Astrocyte (in vitro differentiated cells and primary cell): ENCODE measurements around the gene SYNPO2. TPM values are rescaled to one million over a fixed set of nuclear protein-coding genes. Genes with fewer than 3 reads are reported as not detected.

Experiments used
- DNase-seq: peaks from one replicate; pipeline ENCODE4 v3.0.0-alpha.2; 2010; ENCODE audit warnings: low read depth
- FAIRE-seq: peaks from 2 replicates; lab custom pipeline; 2011; peaks lifted over from hg19 to GRCh38; lab: Jason Lieb, UNC
- H2AFZ ChIP-seq: 2 replicates; pipeline ENCODE4 v1.6.0; 2012; ENCODE audit warnings: low read depth, low read length, inconsistent platforms
- H3K27ac ChIP-seq: 2 replicates; pipeline ENCODE4 v1.5.1; 2011; ENCODE audit warnings: low read depth, low read length, inconsistent platforms
- H3K27me3 ChIP-seq: 2 replicates; pipeline ENCODE4 v1.6.0; 2011; ENCODE audit warnings: low read length, inconsistent platforms; ENCODE audit not compliant: insufficient read depth
- H3K36me3 ChIP-seq: 2 replicates; pipeline ENCODE4 v1.5.1; 2011; ENCODE audit warnings: low read length, inconsistent platforms; ENCODE audit not compliant: insufficient read depth
- H3K4me1 ChIP-seq: 2 replicates; pipeline ENCODE4 v1.5.1; 2011; ENCODE audit warnings: low read length, inconsistent platforms; ENCODE audit not compliant: insufficient read depth
- H3K4me2 ChIP-seq: 2 replicates; pipeline ENCODE4 v1.6.0; 2012; ENCODE audit warnings: low read length, inconsistent platforms
- H3K4me3 ChIP-seq: 2 replicates; pipeline ENCODE4 v1.5.1; 2011; ENCODE audit warnings: low read depth, mild to moderate bottlenecking, low read length, inconsistent platforms; ENCODE audit not compliant: insufficient read depth
- H3K79me2 ChIP-seq: 2 replicates; pipeline ENCODE4 v1.6.0; 2012; ENCODE audit warnings: mild to moderate bottlenecking, low read length, inconsistent platforms; ENCODE audit not compliant: insufficient read depth
- H3K9ac ChIP-seq: 2 replicates; pipeline ENCODE4 v1.6.0; 2012; ENCODE audit warnings: mild to moderate bottlenecking, low read length, inconsistent platforms
- H3K9me3 ChIP-seq: 2 replicates; pipeline ENCODE4 v1.5.1; 2012; ENCODE audit warnings: low read depth, mild to moderate bottlenecking, low read length, inconsistent platforms; ENCODE audit not compliant: insufficient read depth
- H4K20me1 ChIP-seq: 2 replicates; pipeline ENCODE4 v1.6.0; 2012; ENCODE audit warnings: low read length, inconsistent platforms; ENCODE audit not compliant: insufficient read depth
- H3K27ac Mint-ChIP-seq: one replicate; pipeline ENCODE4 v1.8.0; 2021; ENCODE audit warnings: mild to moderate bottlenecking, mixed read lengths; ENCODE audit not compliant: unreplicated experiment
- H3K27me3 Mint-ChIP-seq: one replicate; pipeline ENCODE4 v1.8.0; 2021; ENCODE audit warnings: low read depth, mixed read lengths; ENCODE audit not compliant: unreplicated experiment
- H3K36me3 Mint-ChIP-seq: one replicate; pipeline ENCODE4 v1.8.0; 2021; ENCODE audit warnings: low read depth, mixed read lengths; ENCODE audit not compliant: unreplicated experiment
- H3K4me1 Mint-ChIP-seq: one replicate; pipeline ENCODE4 v1.8.0; 2021; ENCODE audit warnings: low read depth, mixed read lengths; ENCODE audit not compliant: unreplicated experiment
- H3K4me3 Mint-ChIP-seq: one replicate; pipeline ENCODE4 v1.8.0; 2021; ENCODE audit warnings: mild to moderate bottlenecking, moderate library complexity, mixed read lengths; ENCODE audit not compliant: unreplicated experiment
- H3K9me3 Mint-ChIP-seq: one replicate; pipeline ENCODE4 v1.8.0; 2021; ENCODE audit warnings: mild to moderate bottlenecking, mixed read lengths; ENCODE audit not compliant: unreplicated experiment
- EZH2 ChIP-seq: IDR thresholded peaks from 2 replicates; pipeline ENCODE4 v1.6.1; 2012; ENCODE audit warnings: mild to moderate bottlenecking, low read length, inconsistent platforms; ENCODE audit not compliant: insufficient read depth
- total RNA-seq: library from RNA; stranded (reverse); gene quantifications from 2 replicates; pipeline ENCODE4 v1.2.1, GENCODE V29; 2021
- TF ChIP-seq, protein P1 (sequence below): IDR thresholded peaks from 2 replicates; pipeline ENCODE4 v1.5.1; 2011; ENCODE audit warnings: low read depth, mild to moderate bottlenecking, inconsistent platforms, low read length, moderate library complexity; ENCODE audit not compliant: insufficient read depth

SYNPO2 gene
- total RNA-seq, 1 donor from 2014 or later = 4.2 TPM

GRCh38 chr4:118905566-118905965, 16.9 kb downstream of the SYNPO2 start:
- Histone ChIP-seq H3K27ac (peak overlapping the region; percentile 27), H3K36me3 (no peaks in the 10 kb centered on the region), H3K9ac (peak overlapping the region; percentile 25), H3K4me3 (no peak overlapping the region), H3K4me1 (peaks cover 11% of the 10 kb centered on the region), H3K4me2 (peak overlapping the region; percentile 49), H4K20me1 (no peaks in the 10 kb centered on the region), H2AFZ (peak overlapping the region; percentile 76), H3K27me3 (no peaks in the 10 kb centered on the region), H3K9me3 (no peaks in the 10 kb centered on the region), H3K79me2 (no peaks in the 10 kb centered on the region)
- TF ChIP-seq, protein P1, sequence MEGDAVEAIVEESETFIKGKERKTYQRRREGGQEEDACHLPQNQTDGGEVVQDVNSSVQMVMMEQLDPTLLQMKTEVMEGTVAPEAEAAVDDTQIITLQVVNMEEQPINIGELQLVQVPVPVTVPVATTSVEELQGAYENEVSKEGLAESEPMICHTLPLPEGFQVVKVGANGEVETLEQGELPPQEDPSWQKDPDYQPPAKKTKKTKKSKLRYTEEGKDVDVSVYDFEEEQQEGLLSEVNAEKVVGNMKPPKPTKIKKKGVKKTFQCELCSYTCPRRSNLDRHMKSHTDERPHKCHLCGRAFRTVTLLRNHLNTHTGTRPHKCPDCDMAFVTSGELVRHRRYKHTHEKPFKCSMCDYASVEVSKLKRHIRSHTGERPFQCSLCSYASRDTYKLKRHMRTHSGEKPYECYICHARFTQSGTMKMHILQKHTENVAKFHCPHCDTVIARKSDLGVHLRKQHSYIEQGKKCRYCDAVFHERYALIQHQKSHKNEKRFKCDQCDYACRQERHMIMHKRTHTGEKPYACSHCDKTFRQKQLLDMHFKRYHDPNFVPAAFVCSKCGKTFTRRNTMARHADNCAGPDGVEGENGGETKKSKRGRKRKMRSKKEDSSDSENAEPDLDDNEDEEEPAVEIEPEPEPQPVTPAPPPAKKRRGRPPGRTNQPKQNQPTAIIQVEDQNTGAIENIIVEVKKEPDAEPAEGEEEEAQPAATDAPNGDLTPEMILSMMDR = no peak
- TF ChIP-seq EZH2 = no peak
- Mint-ChIP-seq H3K9me3 (no peaks in the 10 kb centered on the region), H3K4me1 (peaks cover 25% of the 10 kb centered on the region), H3K27ac (peak overlapping the region; percentile 96), H3K4me3 (peak overlapping the region; percentile 21), H3K36me3 (no peaks in the 10 kb centered on the region), H3K27me3 (no peaks in the 10 kb centered on the region)
- DNase-seq (peak; percentile 66), FAIRE-seq (no peak)

GRCh38 chr4:118909173-118909956, 20.7 kb downstream of the SYNPO2 start:
- Histone ChIP-seq H3K4me2 (no peak overlapping the region), H4K20me1 (no peaks in the 10 kb centered on the region), H3K9me3 (no peaks in the 10 kb centered on the region), H3K79me2 (no peaks in the 10 kb centered on the region), H3K27ac (no peak overlapping the region), H3K27me3 (no peaks in the 10 kb centered on the region), H2AFZ (no peak overlapping the region), H3K4me3 (no peak overlapping the region), H3K36me3 (no peaks in the 10 kb centered on the region), H3K9ac (no peak overlapping the region), H3K4me1 (peaks cover 18% of the 10 kb centered on the region)
- Mint-ChIP-seq H3K36me3 (no peaks in the 10 kb centered on the region), H3K4me3 (no peak overlapping the region), H3K9me3 (no peaks in the 10 kb centered on the region), H3K4me1 (peaks cover 26% of the 10 kb centered on the region), H3K27me3 (no peaks in the 10 kb centered on the region), H3K27ac (no peak overlapping the region)
- no peak for DNase-seq
- TF ChIP-seq EZH2 = no peak
- TF ChIP-seq, protein P1 = no peak
- peak; percentile 32 for FAIRE-seq

DNA sequence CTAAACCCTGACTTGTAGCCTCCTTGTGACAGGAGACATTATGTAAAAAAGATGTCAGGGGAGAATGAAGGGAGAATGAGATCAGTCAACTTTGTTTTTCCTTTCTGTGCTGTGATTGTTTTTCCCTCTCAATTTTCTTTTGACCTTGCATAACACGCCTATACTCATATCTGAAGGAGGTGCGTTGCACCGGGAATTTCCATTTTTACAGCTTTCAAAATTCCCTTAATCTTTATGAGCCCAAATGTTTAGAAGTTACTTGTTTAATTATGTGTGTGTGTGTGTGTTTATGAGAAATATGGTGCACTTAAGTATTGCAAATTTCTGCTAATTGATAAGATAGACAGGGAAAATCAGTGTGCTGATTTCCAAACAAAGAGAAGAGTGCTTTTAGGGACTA, 21.6 kb downstream of the SYNPO2 start:
- H3K4me3 ChIP-seq = no peak overlapping the region
- H2AFZ ChIP-seq = no peak overlapping the region
- H3K27ac ChIP-seq = no peak overlapping the region
- H3K27me3 Mint-ChIP-seq = no peaks in the 10 kb centered on the region
- H3K27ac Mint-ChIP-seq = no peak overlapping the region
- H3K36me3 Mint-ChIP-seq = no peaks in the 10 kb centered on the region
- no peak for TF ChIP-seq EZH2
- TF ChIP-seq, protein P1 = no peak
- H3K4me3 Mint-ChIP-seq = no peak overlapping the region
- H4K20me1 ChIP-seq = no peaks in the 10 kb centered on the region
- peaks cover 13% of the 10 kb centered on the region for H3K4me1 ChIP-seq
- H3K4me1 Mint-ChIP-seq = peaks cover 17% of the 10 kb centered on the region
- H3K27me3 ChIP-seq = no peaks in the 10 kb centered on the region
- H3K4me2 ChIP-seq = no peak overlapping the region
- H3K9me3 ChIP-seq = no peaks in the 10 kb centered on the region
- no peaks in the 10 kb centered on the region for H3K9me3 Mint-ChIP-seq
- H3K36me3 ChIP-seq = no peaks in the 10 kb centered on the region
- DNase-seq = no peak
- H3K9ac ChIP-seq = no peak overlapping the region
- H3K79me2 ChIP-seq = no peaks in the 10 kb centered on the region
- FAIRE-seq = no peak
